GM18502 (cell line): ENCODE measurements around the gene RNF225.
"Not testable (repeated sequence)": the region's sequence is repeated elsewhere in the genome, so short reads cannot be mapped to it uniquely, and the experiment has no call there.

Experiments used
- ATAC-seq: cut with Tn5 transposase; IDR thresholded peaks from one replicate; pipeline ENCODE4 v1.9.1; 2021; ENCODE audit warnings: mild to moderate bottlenecking; ENCODE audit not compliant: unreplicated experiment, poor library complexity

The RNF225 gene

DNA sequence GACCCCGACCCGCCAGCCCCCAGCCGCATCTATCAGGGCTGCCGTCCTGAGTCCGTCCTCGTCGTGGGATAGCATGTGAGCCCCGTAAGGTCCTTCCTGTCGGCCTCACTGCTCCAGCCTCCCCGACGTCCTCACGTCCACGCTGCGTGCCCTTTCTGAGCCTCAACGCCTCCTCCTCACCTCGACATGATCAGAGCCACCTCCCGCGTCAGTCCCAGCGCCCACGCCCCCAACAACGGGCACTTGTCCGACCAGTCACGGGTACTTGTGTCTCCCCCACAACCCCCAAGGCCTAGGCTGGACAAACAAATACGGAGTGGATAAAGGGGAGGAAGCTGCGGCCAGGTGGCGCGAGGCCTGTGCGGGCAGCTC, 33.6 kb upstream of the RNF225 start:
- peak; percentile 20 for ATAC-seq

GRCh38 chr19:58362272-58362994, 33.0 kb upstream of the RNF225 start, which contains the start of gene ZNF497:
TSS of gene ZNF497 (minus strand) at chr19:58362751. CDS start at chr19:58357635, 5,116 bp downstream.
- peak; percentile 87 for ATAC-seq

GRCh38 chr19:58364146-58364545, 31.3 kb upstream of the RNF225 start:
- no peak for ATAC-seq

GRCh38 chr19:58366585-58367430, 28.6 kb upstream of the RNF225 start:
- ATAC-seq: no peak

DNA sequence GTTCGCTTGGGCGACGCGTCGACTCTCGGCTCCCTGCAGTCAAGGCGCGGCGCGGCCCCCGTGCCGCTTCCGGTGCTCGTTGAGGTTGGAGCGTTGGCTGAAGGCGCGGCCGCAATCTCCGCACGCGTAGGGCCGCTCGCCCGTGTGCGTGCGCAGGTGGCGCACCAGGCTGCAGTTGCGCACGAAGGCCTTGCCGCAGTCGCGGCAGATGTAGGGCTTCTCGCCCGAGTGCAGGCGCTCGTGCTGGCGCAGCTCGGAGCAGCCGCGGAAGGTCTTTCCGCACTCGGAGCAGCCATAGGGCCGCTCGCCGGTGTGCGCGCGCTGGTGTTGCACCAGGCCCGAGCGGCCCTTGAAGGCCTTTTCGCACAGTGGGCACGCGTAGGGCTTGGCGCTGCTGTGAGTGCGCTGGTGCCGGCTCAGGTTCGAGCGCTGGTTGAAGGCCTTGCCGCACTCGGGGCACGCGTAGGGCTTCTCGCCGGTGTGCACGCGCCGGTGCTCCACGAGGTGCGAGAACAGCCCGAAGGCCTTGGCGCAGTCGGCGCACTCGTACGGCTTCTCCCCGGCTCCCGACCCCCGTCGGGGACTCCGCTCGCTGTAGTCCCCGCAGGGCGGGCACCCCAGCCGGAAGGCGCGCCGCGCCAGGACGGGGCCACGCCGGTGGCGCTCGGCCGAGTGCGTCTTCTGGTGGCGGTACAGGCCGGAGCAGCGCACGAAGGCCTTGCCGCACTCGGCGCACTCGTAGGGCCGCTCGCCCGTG, 27.6 kb upstream of the RNF225 start:
- ATAC-seq: no peak

DNA sequence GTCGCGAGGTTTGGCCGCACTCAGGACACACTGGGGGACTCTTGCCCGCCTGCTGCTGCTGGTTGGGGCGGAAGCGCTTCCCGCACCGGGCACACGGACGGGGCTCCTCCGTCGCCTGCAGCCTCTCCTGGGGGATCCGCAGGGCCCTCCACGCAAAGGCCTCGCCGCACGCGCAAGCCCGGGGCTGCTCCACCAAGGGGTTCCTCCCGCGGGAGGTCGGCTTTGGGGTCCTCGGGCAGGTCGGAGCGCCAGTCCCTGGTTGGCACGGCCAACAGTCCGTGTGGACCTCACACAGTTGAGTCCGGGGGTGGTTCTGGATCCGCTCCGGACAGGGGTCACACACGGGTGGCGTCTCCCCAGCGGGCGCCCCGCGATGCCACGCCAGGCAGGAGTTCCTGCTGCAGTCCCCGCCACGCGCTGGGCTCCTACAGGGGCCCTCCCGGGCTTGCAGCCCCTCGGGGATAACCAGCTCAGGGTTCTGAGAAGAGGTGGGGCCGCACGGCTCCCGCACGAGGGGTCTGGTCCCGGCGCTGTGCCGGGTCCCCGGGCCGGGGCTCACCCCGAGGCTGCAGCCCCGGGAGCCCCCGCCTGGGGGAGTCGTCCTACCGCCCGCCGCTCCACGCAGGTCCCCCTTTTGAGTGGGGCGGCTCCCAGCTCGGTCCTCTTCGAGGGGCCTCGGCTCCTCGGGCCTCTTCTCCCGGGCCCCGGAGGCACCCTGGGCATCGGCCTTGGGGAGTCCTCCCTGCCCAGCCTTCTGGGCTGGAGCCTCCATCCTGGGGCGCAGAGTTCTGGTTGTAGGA, 26.7 kb upstream of the RNF225 start:
- ATAC-seq: no peak

DNA sequence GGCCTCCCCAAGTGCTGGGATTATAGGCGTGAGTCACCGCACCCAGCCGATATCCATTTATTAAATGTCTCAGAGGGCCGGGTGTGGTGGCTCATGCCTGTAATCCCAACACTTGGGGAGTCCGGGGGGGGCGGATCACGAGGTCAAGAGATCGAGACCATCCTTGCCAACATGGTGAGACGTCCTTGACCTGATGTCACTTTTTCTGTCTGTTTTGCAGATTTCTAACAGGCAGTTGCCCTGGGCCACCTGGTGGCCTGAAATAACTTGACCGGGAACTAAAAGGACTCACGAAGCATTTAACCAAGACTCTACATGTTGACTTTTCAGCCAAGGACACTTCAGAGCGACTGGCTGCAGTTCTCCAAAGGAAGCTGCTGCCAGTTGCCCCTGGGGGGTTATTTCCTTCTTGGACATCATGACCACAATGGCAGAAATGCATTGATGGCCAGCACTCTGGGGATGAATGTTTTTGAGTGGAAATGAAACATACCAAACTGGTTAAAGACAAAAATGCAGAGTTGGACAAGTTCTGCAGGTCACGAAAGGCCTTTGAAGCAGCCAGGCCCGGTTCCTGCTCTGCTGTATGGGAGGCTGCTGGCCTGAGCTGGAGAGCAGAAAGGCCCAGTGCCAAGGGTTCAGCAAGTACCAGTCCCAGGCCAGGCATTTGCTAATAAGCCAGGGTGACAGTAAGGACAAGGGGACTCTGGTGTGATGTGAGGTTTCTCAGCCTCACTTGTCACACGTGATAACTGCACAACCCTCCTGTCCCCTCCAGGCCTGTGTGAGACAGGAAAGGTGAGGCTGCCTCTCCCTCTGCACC, 22.9 kb upstream of the RNF225 start:
- ATAC-seq: no peak

DNA sequence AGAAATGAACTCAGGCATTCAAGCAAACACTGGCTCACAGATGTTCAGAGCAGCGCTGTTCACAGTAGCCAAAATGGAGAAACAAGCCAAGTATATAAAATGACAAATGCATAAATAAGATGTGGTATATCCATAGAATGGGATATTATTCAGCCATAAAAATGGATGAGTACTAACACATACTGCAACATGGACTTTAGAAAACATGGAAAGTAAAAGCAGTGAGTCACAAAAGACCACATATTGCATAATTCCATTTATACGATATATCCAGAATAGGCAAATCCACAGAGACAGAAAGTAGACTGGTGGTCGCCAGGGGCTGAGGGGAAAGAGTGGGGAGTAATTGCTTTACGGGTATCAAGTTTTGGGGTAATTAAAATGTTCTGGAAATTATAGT, 21.3 kb upstream of the RNF225 start:
- no peak for ATAC-seq

DNA sequence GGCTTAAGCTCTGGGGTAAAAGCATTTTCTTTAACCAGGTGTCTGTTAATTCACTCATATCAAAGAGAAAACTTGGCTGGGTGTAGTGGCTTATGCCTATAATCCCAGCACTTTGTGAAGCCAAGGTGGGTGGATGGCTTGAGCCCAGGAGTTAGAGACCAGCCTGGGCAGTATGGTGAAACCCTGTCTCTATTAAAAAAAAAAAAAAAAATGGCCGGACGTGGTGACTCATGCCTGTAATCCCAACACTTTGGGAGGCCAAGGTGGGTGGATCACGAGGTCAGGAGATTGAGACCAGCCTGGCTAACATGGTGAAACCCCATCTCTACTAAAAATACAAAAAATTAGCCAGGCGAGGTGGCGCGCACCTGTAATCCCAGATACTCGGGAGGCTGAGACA, 18.7 kb upstream of the RNF225 start:
- ATAC-seq: not testable (repeated sequence)

DNA sequence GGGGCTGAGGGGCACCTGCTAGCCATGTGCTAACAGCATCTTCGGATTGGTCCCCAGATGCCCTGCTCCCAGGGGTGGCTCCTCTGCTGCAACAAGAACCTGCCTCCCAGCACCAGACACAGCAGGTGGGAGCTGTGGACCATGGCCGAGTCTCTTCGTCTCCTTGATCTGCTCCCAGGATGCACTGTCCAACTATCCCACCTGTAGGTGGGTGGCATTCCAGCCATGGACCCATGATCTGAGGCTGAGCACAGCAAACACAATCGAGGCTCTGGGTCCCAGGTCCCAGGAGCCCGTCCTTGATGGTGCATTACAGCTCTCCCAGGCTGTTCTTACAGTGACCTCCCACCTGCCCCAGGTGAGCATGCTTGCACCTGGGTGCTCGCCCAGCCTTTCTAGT, 16.2 kb upstream of the RNF225 start:
- no peak for ATAC-seq

DNA sequence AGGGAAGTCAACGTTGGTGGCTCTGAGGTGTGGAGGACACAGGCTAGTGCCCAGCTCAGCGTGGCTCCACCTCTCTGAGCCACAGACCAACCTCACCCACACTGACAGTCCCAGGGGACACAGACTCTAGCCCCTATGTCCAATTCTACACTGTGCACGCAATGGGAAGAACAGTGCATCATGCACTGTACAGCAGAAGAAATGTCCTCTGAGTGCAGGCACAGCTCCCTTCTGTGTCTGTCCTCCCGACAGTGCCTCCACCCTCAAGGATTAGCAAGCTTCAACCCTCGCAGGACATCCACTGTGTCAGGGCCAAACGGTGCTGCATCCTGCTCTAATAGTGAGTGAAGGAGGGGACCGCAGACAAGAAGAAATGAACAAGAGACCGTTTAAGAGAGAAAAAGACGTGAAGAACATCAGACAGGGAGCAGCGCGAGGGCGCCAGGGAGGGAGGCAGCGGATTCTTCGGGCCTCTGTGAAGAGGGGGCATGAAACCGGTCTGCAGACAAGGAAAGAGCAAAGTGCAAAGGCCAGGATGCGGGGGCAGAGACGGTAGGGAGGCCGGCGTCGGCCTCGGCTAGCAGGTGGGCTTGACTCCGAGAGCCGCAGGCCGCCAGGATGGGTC, 15.3 kb upstream of the RNF225 start:
- ATAC-seq: no peak

- peak; percentile 86 for ATAC-seq
Observed at GRCh38 chr19:58380662-58381459, 14.6 kb upstream of the RNF225 start, which contains the start of gene ZNF837. TSS of gene ZNF837 (minus strand) at chr19:58381030. CDS start at chr19:58369332, 11,698 bp downstream.

GRCh38 chr19:58381460-58382212, 13.8 kb upstream of the RNF225 start:
- ATAC-seq: no peak

DNA sequence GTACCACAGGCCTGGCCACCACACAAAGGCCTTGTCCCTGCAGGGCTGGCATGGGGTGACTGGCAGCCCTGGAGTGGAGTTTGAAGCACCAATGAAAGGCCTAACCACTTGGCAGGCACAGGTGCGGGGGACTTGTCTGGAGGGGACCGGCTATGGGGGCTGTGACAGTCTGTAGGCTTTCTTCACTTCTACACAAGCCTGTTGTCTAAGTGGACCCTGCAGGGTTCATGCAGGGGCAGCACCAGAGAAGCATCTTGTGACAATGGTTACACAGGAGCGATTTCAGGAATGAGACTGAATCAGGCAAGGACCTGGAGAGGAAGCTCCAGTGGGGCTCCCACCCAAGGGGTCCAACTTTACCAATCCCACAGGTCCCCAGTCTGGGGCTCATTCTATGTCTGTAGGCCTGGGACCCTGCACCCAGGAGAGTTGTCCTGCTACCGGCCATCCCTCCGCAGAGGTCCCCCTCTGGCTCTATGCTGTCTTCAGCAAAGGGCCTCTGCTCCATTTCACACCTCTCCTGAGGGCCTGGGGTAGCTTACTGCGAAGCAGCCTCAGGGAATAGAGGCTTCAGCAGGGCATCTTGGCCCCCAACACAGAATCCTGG, 12.4 kb upstream of the RNF225 start:
- ATAC-seq: no peak

DNA sequence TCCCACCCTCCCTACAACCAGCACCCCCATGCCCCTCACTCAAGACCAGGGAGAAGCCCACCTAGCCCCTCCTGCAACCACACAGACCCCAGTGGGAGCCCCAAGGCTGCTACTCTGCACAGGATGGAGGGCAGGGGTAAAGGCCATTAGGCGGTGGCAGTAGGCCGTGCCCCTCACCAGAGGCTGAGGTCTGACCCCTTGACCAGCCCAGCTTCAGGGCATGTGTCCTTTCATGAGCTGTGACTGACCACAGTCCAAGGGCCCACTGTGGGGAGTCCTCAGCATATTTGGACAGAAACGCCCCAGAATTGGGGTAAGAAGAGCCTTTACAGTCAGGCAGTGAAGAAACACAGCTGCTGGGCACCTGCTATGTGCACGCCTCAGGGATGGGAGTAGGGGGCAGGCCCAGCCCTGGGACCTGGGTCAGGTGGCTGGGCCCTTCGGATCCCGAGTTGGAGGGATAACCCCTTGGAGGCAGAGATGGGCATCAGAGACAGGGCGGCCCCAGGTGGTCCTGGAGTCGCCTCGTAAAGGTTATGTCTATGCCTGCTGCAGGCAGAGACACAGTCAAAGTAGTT, 10.1 kb upstream of the RNF225 start:
- no peak for ATAC-seq

DNA sequence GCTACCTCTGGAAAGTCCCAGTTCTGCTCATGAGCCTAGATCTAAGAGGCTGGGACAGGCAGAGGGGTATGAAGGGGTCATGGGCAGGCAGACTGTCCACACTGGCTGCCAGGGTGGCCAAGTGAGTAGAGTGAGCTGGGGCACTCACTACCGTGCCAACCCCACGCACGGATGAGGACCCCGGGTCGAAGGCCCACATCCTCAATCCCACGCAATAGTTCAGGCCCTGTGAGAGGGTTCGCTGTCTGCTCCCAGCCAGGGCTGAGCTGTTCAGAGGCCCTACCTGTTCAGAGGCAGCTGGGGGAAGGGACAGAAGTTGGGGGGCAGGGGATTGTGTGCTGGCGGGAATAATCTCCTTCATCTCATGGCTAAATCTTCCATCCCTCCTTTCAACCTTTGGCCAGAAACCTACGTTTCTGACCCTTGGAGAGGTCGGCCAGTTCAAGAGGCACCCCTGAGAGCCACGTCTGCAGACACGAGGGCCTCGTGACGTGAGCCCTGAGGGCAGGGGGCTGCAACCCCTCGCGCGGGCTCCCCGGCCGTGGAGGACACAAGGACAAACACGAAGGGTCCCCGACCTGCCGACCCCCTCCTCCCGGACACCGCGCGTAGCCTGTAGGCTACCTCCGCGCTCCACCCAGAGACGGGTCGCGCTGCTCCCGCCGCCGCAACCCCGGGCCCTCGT, 9.4 kb upstream of the RNF225 start:
- ATAC-seq: peak; percentile 7
